Activated naive CD8-positive, alpha-beta T cell (primary cell): ENCODE data around the gene SCAANT1.

ENCODE experiments used
- H3K27ac Mint-ChIP-seq: one replicate; pipeline ENCODE4 v1.8.0; 2021; ENCODE audit warnings: mixed read lengths
- H3K27me3 Mint-ChIP-seq: one replicate; pipeline ENCODE4 v1.8.0; 2021; ENCODE audit warnings: mixed read lengths
- H3K36me3 Mint-ChIP-seq: one replicate; pipeline ENCODE4 v1.8.0; 2021; ENCODE audit warnings: mixed read lengths
- H3K4me1 Mint-ChIP-seq: one replicate; pipeline ENCODE4 v1.8.0; 2021; ENCODE audit warnings: low read depth, mixed read lengths
- H3K4me3 Mint-ChIP-seq: one replicate; pipeline ENCODE4 v1.8.0; 2021; ENCODE audit warnings: mild to moderate bottlenecking, mixed read lengths
- H3K9me3 Mint-ChIP-seq: one replicate; pipeline ENCODE4 v1.8.0; 2021; ENCODE audit warnings: low read depth, mixed read lengths

Gene SCAANT1

GRCh38 chr3:63920001-63920400 is 7.8 kb upstream of the SCAANT1 start:
- no peaks in the 10 kb centered on the region for H3K27me3 Mint-ChIP-seq
- H3K27ac Mint-ChIP-seq, result no peak overlapping the region
- no peaks in the 10 kb centered on the region for H3K9me3 Mint-ChIP-seq
- H3K4me1 Mint-ChIP-seq, result peaks cover 47% of the 10 kb centered on the region
- H3K4me3 Mint-ChIP-seq, result no peak overlapping the region
- peaks cover 34% of the 10 kb centered on the region for H3K36me3 Mint-ChIP-seq

GRCh38 chr3:63918321-63918720 is 6.1 kb upstream of the SCAANT1 start:
- Mint-ChIP-seq H3K36me3 (peaks cover 26% of the 10 kb centered on the region), H3K4me1 (peaks cover 49% of the 10 kb centered on the region), H3K9me3 (no peaks in the 10 kb centered on the region), H3K27ac (no peak overlapping the region), H3K27me3 (no peaks in the 10 kb centered on the region), H3K4me3 (no peak overlapping the region)

- no peaks in the 10 kb centered on the region for H3K9me3 Mint-ChIP-seq
- H3K36me3 Mint-ChIP-seq, result peaks cover 26% of the 10 kb centered on the region
- H3K27ac Mint-ChIP-seq, result peak overlapping the region; percentile 89
- peaks cover 56% of the 10 kb centered on the region for H3K4me1 Mint-ChIP-seq
- peak overlapping the region; percentile 92 for H3K4me3 Mint-ChIP-seq
- no peaks in the 10 kb centered on the region for H3K27me3 Mint-ChIP-seq
Measured at GRCh38 chr3:63914312-63914711, 2.1 kb upstream of the SCAANT1 start.

- H3K9me3 Mint-ChIP-seq, result no peaks in the 10 kb centered on the region
- H3K27ac Mint-ChIP-seq, result peak overlapping the region; percentile 89
- peaks cover 49% of the 10 kb centered on the region for H3K4me1 Mint-ChIP-seq
Measured at GRCh38 chr3:63912768-63913588, 795 bp upstream of the SCAANT1 start.

GRCh38 chr3:63911509-63911872 is 692 bp downstream of the SCAANT1 start:
- H3K27me3 Mint-ChIP-seq, result no peaks in the 10 kb centered on the region
- H3K4me3 Mint-ChIP-seq, result peak overlapping the region; percentile 94
- peaks cover 38% of the 10 kb centered on the region for H3K4me1 Mint-ChIP-seq
- peak overlapping the region; percentile 92 for H3K27ac Mint-ChIP-seq
- H3K36me3 Mint-ChIP-seq, result peaks cover 5% of the 10 kb centered on the region
- H3K9me3 Mint-ChIP-seq, result no peaks in the 10 kb centered on the region

More at GRCh38 chr3:63912768-63913588, 795 bp upstream of the SCAANT1 start:
- Mint-ChIP-seq H3K27me3 (no peaks in the 10 kb centered on the region), H3K36me3 (peaks cover 16% of the 10 kb centered on the region), H3K4me3 (peak overlapping the region; percentile 92)

- Mint-ChIP-seq H3K4me3 (peak overlapping the region; percentile 94), H3K27me3 (no peaks in the 10 kb centered on the region), H3K36me3 (peaks cover 2% of the 10 kb centered on the region), H3K4me1 (peaks cover 36% of the 10 kb centered on the region), H3K27ac (peak overlapping the region; percentile 92), H3K9me3 (no peaks in the 10 kb centered on the region)
Measured at GRCh38 chr3:63910891-63911290, 1.3 kb downstream of the SCAANT1 start.

- H3K4me1 Mint-ChIP-seq, result peaks cover 36% of the 10 kb centered on the region
- H3K4me3 Mint-ChIP-seq, result peak overlapping the region; percentile 14
- no peaks in the 10 kb centered on the region for H3K27me3 Mint-ChIP-seq
- no peaks in the 10 kb centered on the region for H3K9me3 Mint-ChIP-seq
- peaks cover 2% of the 10 kb centered on the region for H3K36me3 Mint-ChIP-seq
- H3K27ac Mint-ChIP-seq, result no peak overlapping the region
Measured at GRCh38 chr3:63910001-63910400, 2.2 kb downstream of the SCAANT1 start.

GRCh38 chr3:63909431-63909830 is 2.8 kb downstream of the SCAANT1 start:
- H3K27ac Mint-ChIP-seq, result peak overlapping the region; percentile 28
- no peaks in the 10 kb centered on the region for H3K36me3 Mint-ChIP-seq
- H3K9me3 Mint-ChIP-seq, result no peaks in the 10 kb centered on the region
- peaks cover 32% of the 10 kb centered on the region for H3K4me1 Mint-ChIP-seq
- no peaks in the 10 kb centered on the region for H3K27me3 Mint-ChIP-seq
- no peak overlapping the region for H3K4me3 Mint-ChIP-seq

GRCh38 chr3:63908776-63909175 is 3.4 kb downstream of the SCAANT1 start:
- Mint-ChIP-seq H3K36me3 (no peaks in the 10 kb centered on the region), H3K27me3 (no peaks in the 10 kb centered on the region), H3K27ac (peak overlapping the region; percentile 67), H3K9me3 (no peaks in the 10 kb centered on the region), H3K4me1 (peaks cover 26% of the 10 kb centered on the region), H3K4me3 (no peak overlapping the region)

- H3K36me3 Mint-ChIP-seq, result no peaks in the 10 kb centered on the region
- H3K4me1 Mint-ChIP-seq, result peaks cover 21% of the 10 kb centered on the region
- peak overlapping the region; percentile 67 for H3K27ac Mint-ChIP-seq
- no peaks in the 10 kb centered on the region for H3K27me3 Mint-ChIP-seq
- no peaks in the 10 kb centered on the region for H3K9me3 Mint-ChIP-seq
- no peak overlapping the region for H3K4me3 Mint-ChIP-seq
Measured at GRCh38 chr3:63908081-63908736, 4.0 kb downstream of the SCAANT1 start.

- Mint-ChIP-seq H3K9me3 (peaks cover 3% of the 10 kb centered on the region), H3K27ac (no peak overlapping the region), H3K4me1 (peaks cover 10% of the 10 kb centered on the region)
Measured at GRCh38 chr3:63905731-63906620, 6.2 kb downstream of the SCAANT1 start.

GRCh38 chr3:63900459-63900858 is 11.7 kb downstream of the SCAANT1 start:
- peak overlapping the region; percentile 47 for H3K27ac Mint-ChIP-seq
- H3K36me3 Mint-ChIP-seq, result peaks cover 14% of the 10 kb centered on the region
- H3K4me3 Mint-ChIP-seq, result no peak overlapping the region

More at GRCh38 chr3:63905731-63906620, 6.2 kb downstream of the SCAANT1 start:
- Mint-ChIP-seq H3K27me3 (no peaks in the 10 kb centered on the region), H3K36me3 (peaks cover 3% of the 10 kb centered on the region), H3K4me3 (no peak overlapping the region)

GRCh38 chr3:63900010-63900409 is 12.2 kb downstream of the SCAANT1 start:
- no peak overlapping the region for H3K4me3 Mint-ChIP-seq
- no peaks in the 10 kb centered on the region for H3K27me3 Mint-ChIP-seq
- H3K9me3 Mint-ChIP-seq, result peaks cover 3% of the 10 kb centered on the region
- peaks cover 14% of the 10 kb centered on the region for H3K36me3 Mint-ChIP-seq
- H3K4me1 Mint-ChIP-seq, result peaks cover 31% of the 10 kb centered on the region
- H3K27ac Mint-ChIP-seq, result peak overlapping the region; percentile 47

More at GRCh38 chr3:63900459-63900858, 11.7 kb downstream of the SCAANT1 start:
- Mint-ChIP-seq H3K9me3 (peaks cover 3% of the 10 kb centered on the region), H3K4me1 (peaks cover 26% of the 10 kb centered on the region), H3K27me3 (no peaks in the 10 kb centered on the region)

GRCh38 chr3:63896332-63897030 is 15.7 kb downstream of the SCAANT1 start:
- Mint-ChIP-seq H3K36me3 (peaks cover 17% of the 10 kb centered on the region), H3K4me1 (peaks cover 49% of the 10 kb centered on the region), H3K27ac (no peak overlapping the region), H3K9me3 (peaks cover 3% of the 10 kb centered on the region), H3K4me3 (no peak overlapping the region), H3K27me3 (no peaks in the 10 kb centered on the region)
